ENCODE measurements around the gene SLC31A1. TPM values are rescaled to one million over a fixed set of nuclear protein-coding genes. Genes with fewer than 3 reads are reported as not detected.

The SLC31A1 gene
- total and polyA plus RNA-seq, 2 donors (not counting 3 experiments of a cell fraction or from before 2014, with no cell fraction given) = 13.5 to 22.7 TPM

DNA sequence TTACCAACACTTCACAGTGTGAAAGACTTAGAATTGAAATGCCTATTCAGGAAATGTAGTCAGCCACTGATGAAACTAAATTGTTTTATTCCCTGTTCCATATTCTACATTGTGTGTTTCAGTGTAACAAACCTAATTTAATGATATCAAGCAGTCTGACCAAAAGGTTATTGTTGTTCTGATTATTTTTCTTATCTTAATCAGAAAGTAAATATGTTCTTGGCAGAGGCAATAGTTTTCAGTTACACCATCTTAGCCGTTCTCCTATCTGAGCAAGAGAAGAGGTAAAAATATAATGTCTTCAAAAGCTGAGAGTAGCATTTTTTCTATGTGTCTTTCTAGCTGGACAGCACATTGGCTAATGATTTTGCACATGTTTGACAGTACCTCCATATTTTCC, 36.9 kb downstream of the SLC31A1 start:
- CTCF ChIA-PET = no interaction called here
- H3K27ac ChIP-seq (ENCODE audit: insufficient read depth, low read depth, low read length) = no peak overlapping the region
- POLR2A ChIA-PET = no interaction called here

More for the DNA sequence above, 36.9 kb downstream of the SLC31A1 start:
- no peaks in the 10 kb centered on the region for H3K9me3 ChIP-seq (replicated peaks; ENCODE audit: control insufficient read depth, insufficient read depth, low read length)
- H3K9ac ChIP-seq (replicated peaks; ENCODE audit: extremely low read depth, insufficient read depth, low read length) = no peak overlapping the region
- no peak overlapping the region for H3K4me2 ChIP-seq (ENCODE audit: insufficient read depth, low read length)
- TF ChIP-seq EZH2 (IDR thresholded peaks at IDR 0.05; ENCODE audit: borderline replicate concordance, low read depth, low read length, severe bottlenecking) = no peak
- TF ChIP-seq POLR2AphosphoS5 (IDR thresholded peaks at IDR 0.05; ENCODE audit: insufficient read depth, low read depth, low read length) = no peak
- TF ChIP-seq JUN (IDR thresholded peaks at IDR 0.05; ENCODE audit: borderline replicate concordance, insufficient read depth, insufficient read length, low read depth) = no peak
- no peak for TF ChIP-seq POLR2A (IDR thresholded peaks at IDR 0.05; ENCODE audit: low read depth, low read length)
- TF ChIP-seq, protein P1, sequence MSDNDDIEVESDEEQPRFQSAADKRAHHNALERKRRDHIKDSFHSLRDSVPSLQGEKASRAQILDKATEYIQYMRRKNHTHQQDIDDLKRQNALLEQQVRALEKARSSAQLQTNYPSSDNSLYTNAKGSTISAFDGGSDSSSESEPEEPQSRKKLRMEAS (IDR thresholded peaks at IDR 0.05; ENCODE audit: insufficient read depth, insufficient read length) = no peak
- no peak for TF ChIP-seq FOS (IDR thresholded peaks at IDR 0.05; ENCODE audit: borderline replicate concordance, insufficient read depth, low read length)
- TF ChIP-seq CTCF (IDR thresholded peaks at IDR 0.05; ENCODE audit: extremely low read depth in 1 of 2, insufficient read depth in 1 of 2, low read depth in 1 of 2, low read length in 2 of 2) = no peak
- TF ChIP-seq MYC (IDR thresholded peaks at IDR 0.05; ENCODE audit: low read depth, low read length) = no peak
- no peak for TF ChIP-seq GATA2 (IDR thresholded peaks at IDR 0.05; ENCODE audit: insufficient read depth, insufficient read length, low read depth, low read length)
- H3K79me2 ChIP-seq (ENCODE audit: control insufficient read depth, insufficient read depth, low read length) = no peaks in the 10 kb centered on the region
- H3K36me3 ChIP-seq (ENCODE audit: control insufficient read depth in 2 of 2, extremely low read depth in 1 of 2, insufficient read depth in 2 of 2, low read length in 2 of 2) = peaks cover 5 to 10% of the 10 kb centered on the region in 2 experiments
- no peak overlapping the region for H2AFZ ChIP-seq (ENCODE audit: low read depth, low read length)
- no peaks in the 10 kb centered on the region for H3K9me1 ChIP-seq (replicated peaks; ENCODE audit: control insufficient read depth, extremely low read depth, insufficient read depth, low read length)
- H3K4me1 ChIP-seq (ENCODE audit: control insufficient read depth, extremely low read depth, insufficient read depth, low read length) = no peaks in the 10 kb centered on the region
- no peak overlapping the region for H3K4me3 ChIP-seq (replicated peaks in 1 of 3; ENCODE audit: insufficient read depth in 1 of 3, low read depth in 1 of 3, low read length in 3 of 3)
- BruUV-seq (replicated peaks) = no TSS peak
- FAIRE-seq (no peak), DNase-seq (ENCODE audit: low read depth, low spot score) (no peak)
- dilution Hi-C loops (cut with MboI; ENCODE audit: extremely low pct_ligation_motif_present, low sequenced_read_pairs) = no loop called here
- intact Hi-C loops (cut with micrococcal nuclease) = no loop called here
- no peaks in the 10 kb centered on the region for H4K20me1 ChIP-seq (replicated peaks; ENCODE audit: control insufficient read depth, extremely low read depth, insufficient read depth, low read length)
- no peaks in the 10 kb centered on the region for H3K27me3 ChIP-seq (ENCODE audit: control insufficient read depth in 2 of 2, insufficient read depth in 2 of 2, low read length in 2 of 2)
